ENCODE measurements around the gene PIWIL1.

GRCh38 chr12:130405332-130405731 is 67.6 kb downstream of the PIWIL1 start:
- no peak for TF ChIP-seq POLR2AphosphoS5 (IDR thresholded peaks at IDR 0.05; ENCODE audit: low read depth, low read length)
- TF ChIP-seq SP1 (IDR thresholded peaks at IDR 0.05; ENCODE audit: low read depth): no peak
- TF ChIP-seq CTCF (IDR thresholded peaks at IDR 0.05 in 2 of 3, conservative IDR thresholded peaks at IDR 0.05 in 1 of 3; ENCODE audit: borderline replicate concordance in 1 of 3, insufficient read depth in 1 of 3, low read depth in 2 of 3, low read length in 2 of 3): no peak
- no peak for TF ChIP-seq CEBPB (IDR thresholded peaks at IDR 0.05; ENCODE audit: low read depth)
- no peak for TF ChIP-seq POLR2A (IDR thresholded peaks at IDR 0.05; ENCODE audit: borderline replicate concordance, extremely low read depth, insufficient read depth, insufficient read length)
- TF ChIP-seq RAD21 (IDR thresholded peaks at IDR 0.05; ENCODE audit: low read depth): no peak
